ENCODE data around the gene PHF19. TPM values are rescaled to one million over a fixed set of nuclear protein-coding genes. Genes with fewer than 3 reads are reported as not detected.
A peak's percentile ranks its signal among the peaks of the same experiment; 100 is the strongest.

PHF19 gene
- total RNA-seq, 4 donors from 2014 or later: 6.7 to 11.1 (median 9.3) TPM

- intact Hi-C loops (cut with DNase I; ENCODE audit: low total_unique reads): no loop called here
- H3K27me3 ChIP-seq: no peaks in the 10 kb centered on the region
- H3K27ac ChIP-seq: peak overlapping the region; percentile 10 to 92 (median 60)
- TF ChIP-seq CTCF (IDR thresholded peaks at IDR 0.05) (no peak), EP300 (IDR thresholded peaks at IDR 0.05; ENCODE audit: low read depth) (no peak), POLR2AphosphoS5 (IDR thresholded peaks at IDR 0.05) (no peak), POLR2A (IDR thresholded peaks at IDR 0.05) (no peak)
- no peaks in the 10 kb centered on the region for H3K36me3 ChIP-seq
- 65 to 76% methylated on average over 6 to 11 of the region's 11 CpGs for WGBS, 2 donors (ENCODE audit: low coverage in 1 of 2)
- DNase-seq: no peak
- peaks cover 4 to 18% (median 13%) of the 10 kb centered on the region in 4 donors for H3K4me1 ChIP-seq
- no peaks in the 10 kb centered on the region for H3K9me3 ChIP-seq
- H3K4me3 ChIP-seq: no peak overlapping the region
- in situ Hi-C loops (cut with MboI; ENCODE audit: low pct_ligation_motif_present in 1 of 4, low pct_unique_long_range_greater_than_20kb in 1 of 4, low sequenced_read_pairs in 3 of 4): loop anchor here in 3 of 4 donors (25.0 kb wide), 1 partner anchor 163 kb away; no protein-coding TSS in a partner anchor
Measured at GRCh38 chr9:120924698-120925534, 47.9 kb upstream of the PHF19 start.

GRCh38 chr9:120923620-120924328, 46.8 kb upstream of the PHF19 start:
- TF ChIP-seq POLR2A (IDR thresholded peaks at IDR 0.05) (no peak), CTCF (IDR thresholded peaks at IDR 0.05) (no peak), POLR2AphosphoS5 (IDR thresholded peaks at IDR 0.05) (no peak), EP300 (IDR thresholded peaks at IDR 0.05; ENCODE audit: low read depth) (no peak)
- in situ Hi-C loops (cut with MboI; ENCODE audit: low pct_ligation_motif_present in 1 of 4, low pct_unique_long_range_greater_than_20kb in 1 of 4, low sequenced_read_pairs in 3 of 4): no loop called here
- peak overlapping the region; percentile 20 to 92 (median 34) for H3K27ac ChIP-seq
- peaks cover 5 to 24% (median 12%) of the 10 kb centered on the region in 4 donors for H3K4me1 ChIP-seq
- DNase-seq: peak; percentile 0
- intact Hi-C loops (cut with DNase I; ENCODE audit: low total_unique reads): no loop called here
- no peaks in the 10 kb centered on the region for H3K27me3 ChIP-seq
- H3K36me3 ChIP-seq: no peaks in the 10 kb centered on the region
- H3K4me3 ChIP-seq: no peak overlapping the region
- 86 to 93% methylated on average over 3 to 11 of the region's 11 CpGs for WGBS, 2 donors (ENCODE audit: low coverage in 1 of 2)
- H3K9me3 ChIP-seq: no peaks in the 10 kb centered on the region

DNA sequence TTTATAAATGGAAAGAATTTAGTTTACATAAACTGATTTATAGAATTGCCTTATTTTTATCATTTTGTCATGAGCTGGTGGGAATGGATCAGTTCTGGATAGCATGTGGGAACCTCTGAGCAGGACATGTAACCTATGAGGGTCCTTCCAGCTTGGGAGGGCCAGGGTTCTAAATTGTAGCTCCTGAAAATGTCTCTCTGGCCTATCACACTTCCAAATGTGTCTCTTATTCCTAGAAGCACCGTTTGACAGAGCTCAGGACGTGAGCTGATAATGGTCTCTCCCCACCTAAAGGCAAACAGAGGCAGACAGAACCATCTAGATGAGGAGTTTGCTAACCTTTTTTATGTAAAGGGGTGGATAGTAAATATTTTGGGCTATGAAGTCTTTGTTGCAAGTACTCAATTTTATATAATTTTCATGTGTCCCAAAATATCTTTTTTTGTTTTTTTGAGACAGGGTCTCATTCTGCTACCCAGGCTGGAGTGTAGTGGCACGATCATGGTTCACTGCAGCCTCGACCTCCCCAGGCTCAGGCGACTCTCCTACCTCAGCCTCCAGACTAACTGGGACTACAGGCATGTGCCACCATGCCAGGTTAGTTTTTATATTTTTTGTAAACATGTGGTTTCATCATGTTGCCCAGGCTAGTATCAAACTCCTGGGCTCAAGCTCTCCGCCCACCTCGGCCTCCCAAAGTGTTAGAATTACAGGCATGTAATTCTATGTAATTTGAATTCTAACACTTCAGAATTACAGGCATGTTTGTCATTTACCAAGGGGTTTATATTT, 45.6 kb upstream of the PHF19 start:
- 58 to 81% methylated on average over 6 to 7 of the region's 7 CpGs for WGBS, 2 donors (ENCODE audit: low coverage in 1 of 2)
- Histone ChIP-seq H3K27ac (peak overlapping the region in 3 of 4 donors; percentile 63 to 75 (median 63)), H3K36me3 (no peaks in the 10 kb centered on the region), H3K9me3 (no peaks in the 10 kb centered on the region), H3K27me3 (no peaks in the 10 kb centered on the region), H3K4me3 (no peak overlapping the region), H3K4me1 (peaks cover 0 to 18% (median 6%) of the 10 kb centered on the region in 4 donors)
- TF ChIP-seq POLR2AphosphoS5 (IDR thresholded peaks at IDR 0.05) (no peak), CTCF (IDR thresholded peaks at IDR 0.05) (no peak), POLR2A (IDR thresholded peaks at IDR 0.05) (no peak), EP300 (IDR thresholded peaks at IDR 0.05; ENCODE audit: low read depth) (no peak)
- intact Hi-C loops (cut with DNase I; ENCODE audit: low total_unique reads): no loop called here
- DNase-seq: peak; percentile 4
- in situ Hi-C loops (cut with MboI; ENCODE audit: low pct_ligation_motif_present in 1 of 4, low pct_unique_long_range_greater_than_20kb in 1 of 4, low sequenced_read_pairs in 3 of 4): no loop called here
